HG03159 (cell line): ENCODE measurements around the gene DMTF1.
"Not testable (repeated sequence)": the region's sequence is repeated elsewhere in the genome, so short reads cannot be mapped to it uniquely, and the experiment has no call there.

Source experiments
- ATAC-seq: cut with Tn5 transposase; IDR thresholded peaks from one replicate; pipeline ENCODE4 v1.9.1; 2021; ENCODE audit warnings: mild to moderate bottlenecking, moderate library complexity; ENCODE audit not compliant: unreplicated experiment

DMTF1 gene

GRCh38 chr7:87193912-87194311 lies 41.7 kb downstream of the DMTF1 start:
- no peak for ATAC-seq

GRCh38 chr7:87199241-87199640 lies 47.0 kb downstream of the DMTF1 start:
- no peak for ATAC-seq

- no peak for ATAC-seq
These were observed 47.6 kb downstream of the DMTF1 start for GRCh38 chr7:87199700-87200450.

DNA sequence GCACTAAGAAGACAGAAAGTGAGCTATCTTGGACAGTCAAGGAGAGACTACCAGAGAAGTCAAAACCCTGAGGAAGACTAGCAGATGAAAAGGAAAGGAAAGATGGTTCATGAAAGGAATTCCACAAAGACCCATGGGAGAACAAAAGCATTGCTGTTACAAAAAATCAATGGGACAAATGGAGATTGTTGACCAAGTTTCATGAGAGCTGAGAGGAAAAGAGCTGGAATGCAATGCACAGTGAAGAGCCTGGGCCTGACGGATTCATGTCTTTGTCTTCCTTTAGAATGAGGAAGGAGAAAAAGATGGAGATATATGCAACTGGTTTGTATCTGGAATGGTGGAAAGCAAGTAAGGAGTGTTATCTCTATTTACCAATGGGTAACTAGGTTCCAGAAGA lies 50.0 kb downstream of the DMTF1 start:
- no peak for ATAC-seq

- ATAC-seq: peak; percentile 68
These were observed 50.5 kb downstream of the DMTF1 start for GRCh38 chr7:87202705-87203104.

- not testable (repeated sequence) for ATAC-seq
These were observed 51.7 kb downstream of the DMTF1 start for GRCh38 chr7:87203929-87204328.

GRCh38 chr7:87204933-87205332 lies 52.7 kb downstream of the DMTF1 start:
- no peak for ATAC-seq

GRCh38 chr7:87205701-87206100 lies 53.4 kb downstream of the DMTF1 start:
- ATAC-seq: not testable (repeated sequence)

DNA sequence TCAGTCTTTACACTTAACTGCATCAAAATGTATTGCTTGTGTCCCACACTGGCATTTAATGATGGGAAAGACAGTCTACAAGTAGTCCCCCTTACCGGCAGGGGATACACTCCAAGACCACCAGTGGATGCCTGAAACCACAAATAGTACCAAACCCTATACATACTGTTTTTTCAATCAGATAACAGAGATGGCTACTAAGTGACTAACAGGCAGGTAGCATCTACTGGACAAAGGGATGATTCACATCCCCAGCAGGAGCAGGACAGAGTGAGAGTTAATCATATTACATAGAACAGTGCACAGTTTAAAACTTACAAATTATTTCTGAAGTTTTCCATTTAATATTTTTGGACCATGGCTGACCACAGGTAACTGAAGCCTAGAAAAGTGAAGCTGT lies 54.1 kb downstream of the DMTF1 start:
- no peak for ATAC-seq

DNA sequence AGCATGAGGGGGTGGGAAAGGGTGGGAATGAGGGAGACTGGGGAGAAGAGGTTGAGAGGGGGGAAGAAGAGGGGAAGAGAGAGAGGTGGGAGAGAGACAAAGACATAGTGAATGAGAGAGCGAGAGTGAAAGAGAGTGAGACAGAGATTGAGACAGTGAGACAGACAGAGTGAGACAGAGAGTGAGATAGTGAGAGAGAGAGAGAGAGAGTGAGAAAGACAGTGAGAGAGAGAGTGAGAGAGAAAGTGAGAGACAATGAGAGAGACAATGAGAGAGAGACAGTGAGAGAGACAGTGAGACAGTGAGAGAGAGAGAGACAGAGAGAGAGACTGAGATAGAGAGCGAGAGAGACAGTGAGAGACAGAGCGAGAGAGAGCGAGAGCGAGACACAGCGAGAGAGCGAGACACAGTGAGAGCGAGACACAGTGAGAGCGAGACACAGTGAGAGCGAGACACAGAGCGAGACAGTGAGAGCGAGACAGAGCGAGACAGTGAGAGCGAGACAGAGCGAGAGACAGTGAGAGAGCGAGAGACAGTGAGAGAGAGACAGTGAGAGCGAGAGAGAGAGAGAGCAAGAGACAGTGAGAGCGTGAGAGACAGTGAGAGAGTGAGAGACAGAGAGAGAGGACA lies 57.2 kb downstream of the DMTF1 start:
- ATAC-seq: no peak

GRCh38 chr7:87210506-87210905 lies 58.3 kb downstream of the DMTF1 start:
- no peak for ATAC-seq

DNA sequence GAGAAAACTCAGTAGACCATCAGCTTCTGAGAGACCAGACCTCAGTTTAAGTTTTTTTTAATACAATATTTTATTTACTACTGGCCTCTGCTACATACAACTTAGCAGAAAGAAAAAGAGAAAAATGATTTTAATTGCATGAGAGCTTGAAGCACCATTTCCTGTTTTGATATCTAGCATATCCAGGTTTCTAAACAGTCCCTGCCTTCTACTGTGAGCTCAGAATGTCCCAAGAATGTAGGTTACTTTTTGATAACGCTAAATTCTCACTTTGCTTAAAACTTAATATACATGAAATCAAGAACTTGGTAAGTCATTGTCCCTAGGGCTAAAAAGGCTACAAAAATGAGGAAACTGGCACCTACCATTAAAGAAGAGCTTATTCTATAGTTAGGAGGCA lies 60.2 kb downstream of the DMTF1 start:
- ATAC-seq: no peak

- no peak for ATAC-seq
These were observed 61.0 kb downstream of the DMTF1 start for GRCh38 chr7:87213252-87213651.

- ATAC-seq: no peak
These were observed 61.6 kb downstream of the DMTF1 start for GRCh38 chr7:87213811-87214210.

DNA sequence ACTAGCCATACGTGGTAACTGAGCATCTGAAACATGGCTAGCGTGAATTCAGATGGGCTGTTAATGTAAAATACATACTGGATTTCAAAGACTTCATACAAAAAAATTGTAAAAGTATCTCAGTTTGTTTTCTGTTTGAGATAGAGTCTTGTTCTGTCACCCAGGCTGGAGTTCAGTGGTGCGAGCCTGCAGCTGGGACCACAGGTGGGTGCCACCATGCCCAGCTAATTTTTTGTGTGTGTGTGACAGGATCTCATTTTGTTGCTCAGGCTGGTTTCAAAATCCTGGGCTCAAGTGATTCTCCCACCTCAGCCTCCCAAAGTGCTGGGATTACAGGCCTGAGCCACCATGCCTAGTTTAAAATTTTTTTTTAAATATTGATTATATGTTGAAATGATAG lies 62.8 kb downstream of the DMTF1 start:
- no peak for ATAC-seq

GRCh38 chr7:87216701-87217508 lies 64.7 kb downstream of the DMTF1 start:
- peak; percentile 53 for ATAC-seq

DNA sequence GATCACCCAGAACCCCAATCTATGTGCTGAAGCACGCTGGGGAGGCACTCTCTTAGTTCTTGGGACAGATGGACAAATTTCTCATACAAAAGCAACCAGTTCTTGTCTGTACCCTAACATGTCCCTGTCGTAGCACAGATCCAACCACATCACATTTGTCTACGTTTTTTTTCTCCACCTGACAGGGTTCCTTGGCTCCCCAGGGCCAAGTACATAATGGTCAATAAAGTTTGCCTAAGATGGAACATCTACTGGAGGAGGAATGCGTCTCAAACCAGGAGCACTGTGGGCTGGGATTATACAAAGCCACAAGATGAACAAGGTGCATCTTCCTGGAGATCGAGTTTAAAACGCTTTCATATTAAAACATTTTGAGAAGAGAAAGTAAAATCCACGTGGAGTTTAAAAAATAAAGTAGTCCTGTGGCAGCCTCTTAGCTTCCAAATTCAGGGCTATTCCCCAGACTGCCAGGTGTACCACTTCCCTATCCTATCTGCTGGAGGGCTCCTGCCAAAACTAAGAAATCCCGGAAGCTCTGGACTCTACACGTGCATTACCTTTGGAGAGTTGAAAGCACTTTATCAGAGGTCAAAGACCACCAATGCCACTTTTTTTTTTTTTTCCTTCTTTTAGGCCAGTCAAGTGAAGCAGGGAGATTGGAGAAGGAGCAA lies 65.9 kb downstream of the DMTF1 start:
- no peak for ATAC-seq

GRCh38 chr7:87218796-87219544 lies 66.7 kb downstream of the DMTF1 start:
- ATAC-seq: peak; percentile 5

- peak; percentile 52 for ATAC-seq
These were observed 67.3 kb downstream of the DMTF1 start, which contains the start of gene TMEM243 for GRCh38 chr7:87219545-87220025. TSS of gene TMEM243 (minus strand) at chr7:87219732. CDS start at chr7:87219503, 229 bp downstream.

DNA sequence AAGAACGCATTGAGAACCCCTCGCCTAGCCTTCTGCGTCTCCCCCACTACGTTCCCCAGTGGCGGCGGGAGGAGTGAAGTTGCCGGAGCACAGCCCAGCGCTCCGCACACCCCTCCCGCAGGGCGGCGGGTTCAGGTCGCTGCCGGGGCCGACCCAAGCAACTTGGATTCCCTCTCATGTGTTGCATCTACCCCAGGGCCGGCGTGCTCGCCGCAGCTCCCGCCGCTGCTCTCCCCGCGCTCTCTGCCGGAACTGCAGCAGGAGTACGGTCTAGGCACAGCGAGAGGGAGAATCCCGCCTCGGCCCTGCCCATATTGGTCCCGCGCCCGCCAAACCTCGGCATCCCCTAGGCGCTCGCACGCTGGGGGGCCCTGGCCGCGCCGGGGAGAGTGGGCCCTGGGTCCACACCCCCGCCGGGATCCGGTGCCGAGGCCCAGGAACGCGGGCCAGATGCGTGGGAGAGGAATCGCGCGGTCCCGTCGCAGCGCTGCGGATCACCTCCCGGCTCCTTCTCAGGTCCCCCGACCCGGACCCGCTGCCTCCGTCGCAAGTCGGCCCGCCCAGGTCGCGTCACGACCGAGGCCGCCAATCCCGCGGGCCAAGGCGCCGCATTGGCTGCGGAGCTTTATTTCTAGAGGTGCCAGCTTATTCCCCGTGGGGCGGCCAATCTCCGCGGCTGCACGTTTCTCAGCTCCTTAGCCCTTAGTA lies 67.9 kb downstream of the DMTF1 start:
- ATAC-seq: peak; percentile 38
